DND-41 (cell line): ENCODE results near the gene POM121L2.

Source experiments
- CTCF ChIP-seq: IDR thresholded peaks from 2 replicates; pipeline ENCODE4 v1.5.1; 2012; ENCODE audit warnings: borderline replicate concordance, low read length, moderate library complexity, mild to moderate bottlenecking; ENCODE audit not compliant: poor library complexity, severe bottlenecking; ENCODE audit errors: extremely low read depth
- EZH2 ChIP-seq: IDR thresholded peaks from 3 replicates; pipeline ENCODE4 v1.6.1; 2012; ENCODE audit warnings: borderline replicate concordance, low read depth, mild to moderate bottlenecking, moderate library complexity, low read length, inconsistent platforms; ENCODE audit not compliant: severe bottlenecking

- TF ChIP-seq CTCF: no peak
- no peak for TF ChIP-seq EZH2
These were observed 32.0 kb downstream of the POM121L2 start for GRCh38 chr6:27280064-27280539.
